Esophagus muscularis mucosa (tissue), 4 donors: Measurements from ENCODE around the gene MTIF3.

ENCODE experiments used
- EP300 ChIP-seq: sonication (generic); formaldehyde crosslinking; IDR thresholded peaks from one replicate; pipeline ENCODE4 v1.6.1; 2017; ENCODE audit warnings: antibody characterized with exemption
- POLR2A ChIP-seq: fragments of 450-650 bp; IDR thresholded peaks from one replicate; pipeline ENCODE4 v1.6.1; 2017; ENCODE audit warnings: antibody characterized with exemption, moderate library complexity, mild to moderate bottlenecking, low read depth
- TF ChIP-seq, protein P1 (sequence below), 3 experiments: fragments of 200-600 bp in 2 of 3; fragments of 450-650 bp in 1 of 3; sonication (generic) in 2 of 3; IDR thresholded peaks; one replicate each; pipeline ENCODE4 v1.5.1; 2017 to 2019; ENCODE audit warnings: antibody characterized with exemption in 3 of 3, mild to moderate bottlenecking in 2 of 3, moderate library complexity in 1 of 3

- TF ChIP-seq, protein P1, sequence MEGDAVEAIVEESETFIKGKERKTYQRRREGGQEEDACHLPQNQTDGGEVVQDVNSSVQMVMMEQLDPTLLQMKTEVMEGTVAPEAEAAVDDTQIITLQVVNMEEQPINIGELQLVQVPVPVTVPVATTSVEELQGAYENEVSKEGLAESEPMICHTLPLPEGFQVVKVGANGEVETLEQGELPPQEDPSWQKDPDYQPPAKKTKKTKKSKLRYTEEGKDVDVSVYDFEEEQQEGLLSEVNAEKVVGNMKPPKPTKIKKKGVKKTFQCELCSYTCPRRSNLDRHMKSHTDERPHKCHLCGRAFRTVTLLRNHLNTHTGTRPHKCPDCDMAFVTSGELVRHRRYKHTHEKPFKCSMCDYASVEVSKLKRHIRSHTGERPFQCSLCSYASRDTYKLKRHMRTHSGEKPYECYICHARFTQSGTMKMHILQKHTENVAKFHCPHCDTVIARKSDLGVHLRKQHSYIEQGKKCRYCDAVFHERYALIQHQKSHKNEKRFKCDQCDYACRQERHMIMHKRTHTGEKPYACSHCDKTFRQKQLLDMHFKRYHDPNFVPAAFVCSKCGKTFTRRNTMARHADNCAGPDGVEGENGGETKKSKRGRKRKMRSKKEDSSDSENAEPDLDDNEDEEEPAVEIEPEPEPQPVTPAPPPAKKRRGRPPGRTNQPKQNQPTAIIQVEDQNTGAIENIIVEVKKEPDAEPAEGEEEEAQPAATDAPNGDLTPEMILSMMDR (IDR thresholded peaks at IDR 0.05): no peak
- TF ChIP-seq POLR2A (no peak), EP300 (no peak)
These were observed 11.7 kb upstream of the MTIF3 start for GRCh38 chr13:27461940-27462584.
